B cell (primary cell): ENCODE measurements around the gene SRP54. TPM values are rescaled to one million over a fixed set of nuclear protein-coding genes. Genes with fewer than 3 reads are reported as not detected.

ENCODE experiments used
- ATAC-seq: fragments of 200-7000 bp; cut with Tn5 transposase; one replicate; pipeline ENCODE4 v1.10.0; 2021; ENCODE audit warnings: low read depth, mild to moderate bottlenecking, moderate number of reproducible peaks, moderate library complexity
- CTCF ChIA-PET: fragments of 350-600 bp; sonication (Branson Sonifier 250); formaldehyde crosslinking; loops from one replicate; lab custom pipeline; 2021; ENCODE audit warnings: antibody characterized with exemption, inconsistent platforms; lab: Charles Lee
- POLR2A ChIA-PET: fragments of 350-600 bp; sonication (Branson Sonifier 250); formaldehyde crosslinking; loops from one replicate; lab custom pipeline; 2021; ENCODE audit warnings: antibody characterized with exemption; lab: Charles Lee
- DNase-seq: peaks from one replicate; pipeline ENCODE4 v3.0.0; 2013
- H2AFZ ChIP-seq: 2 replicates; pipeline ENCODE4 v1.6.1; 2012; ENCODE audit warnings: mild to moderate bottlenecking, low read depth, low read length; ENCODE audit not compliant: insufficient read depth, poor library complexity, severe bottlenecking
- H3K27ac ChIP-seq, 2 donors: 1 replicate in 1 of 2; 2 replicates in 1 of 2; pipeline ENCODE4 v1.5.1; 2012 to 2013; ENCODE audit warnings: low read length in 2 of 2, mild to moderate bottlenecking in 2 of 2, moderate library complexity in 1 of 2
- H3K27me3 ChIP-seq, 4 experiments: fragments of 200-600 bp in 1 of 4; sonication (generic) in 1 of 4; replicated peaks in 1 of 4; 1 replicate in 2 of 4; 2 replicates in 2 of 4; pipeline versions ENCODE4 v1.6.1 to v1.7.0; 2013 to 2016; ENCODE audit warnings: low read length in 3 of 4, mild to moderate bottlenecking in 2 of 4, mixed read lengths in 1 of 4, moderate library complexity in 1 of 4; ENCODE audit not compliant: insufficient read depth in 4 of 4, control insufficient read depth in 3 of 4; ENCODE audit errors: control extremely low read depth in 1 of 4
- H3K36me3 ChIP-seq, 2 experiments: replicated peaks in 1 of 2; 1 replicate in 1 of 2; 2 replicates in 1 of 2; pipeline versions ENCODE4 v1.6.1 to v1.7.1; 2013; ENCODE audit warnings: low read length in 1 of 2; ENCODE audit not compliant: insufficient read depth in 2 of 2, control insufficient read depth in 1 of 2; ENCODE audit errors: control extremely low read depth in 1 of 2, extremely low read depth in 1 of 2
- H3K4me1 ChIP-seq, 2 donors: fragments of 200-600 bp in 1 of 2; sonication (generic) in 1 of 2; 1 replicate in 1 of 2; 2 replicates in 1 of 2; pipeline versions ENCODE4 v1.5.1 to v1.6.1; 2013 to 2017; ENCODE audit warnings: low read length in 2 of 2; ENCODE audit not compliant: control insufficient read depth in 2 of 2, insufficient read depth in 2 of 2
- H3K4me2 ChIP-seq: replicated peaks from 2 replicates; pipeline ENCODE3; 2012; ENCODE audit warnings: mild to moderate bottlenecking, low read depth, low read length; ENCODE audit not compliant: poor library complexity, severe bottlenecking
- H3K4me3 ChIP-seq, 5 experiments: fragments of 200-600 bp in 1 of 5; sonication (generic) in 1 of 5; 1 replicate in 3 of 5; 2 replicates in 2 of 5; pipeline versions ENCODE4 v1.5.1 to v1.7.0; 2011 to 2016; ENCODE audit warnings: low read length in 4 of 5, mild to moderate bottlenecking in 4 of 5, low read depth in 2 of 5, control low read depth in 1 of 5, moderate library complexity in 1 of 5; ENCODE audit not compliant: insufficient read depth in 1 of 5; ENCODE audit errors: control extremely low read depth in 1 of 5, extremely low read depth in 1 of 5
- H3K79me2 ChIP-seq: fragments of 200-600 bp; sonication (generic); one replicate; pipeline ENCODE4 v1.6.0; 2016; ENCODE audit warnings: low read length; ENCODE audit not compliant: control insufficient read depth, insufficient read depth
- H3K9ac ChIP-seq: fragments of 200-600 bp; sonication (generic); 2 replicates; pipeline ENCODE4 v1.6.1; 2017; ENCODE audit warnings: mild to moderate bottlenecking, low read length, moderate library complexity
- H3K9me3 ChIP-seq, 3 donors: one replicate each; pipeline versions ENCODE4 v1.6.1 to v1.7.1; 2013; ENCODE audit warnings: low read length in 2 of 3; ENCODE audit not compliant: control insufficient read depth in 2 of 3, insufficient read depth in 1 of 3; ENCODE audit errors: control extremely low read depth in 1 of 3
- H4K20me1 ChIP-seq: 2 replicates; pipeline ENCODE4 v1.6.0; 2012; ENCODE audit warnings: mild to moderate bottlenecking, low read length; ENCODE audit not compliant: insufficient read depth, control insufficient read depth, poor library complexity, severe bottlenecking
- H3K27ac Mint-ChIP-seq: one replicate; pipeline ENCODE4 v1.8.0; 2021; ENCODE audit warnings: mixed read lengths
- H3K27me3 Mint-ChIP-seq: one replicate; pipeline ENCODE4 v1.8.0; 2021; ENCODE audit warnings: mixed read lengths
- H3K4me1 Mint-ChIP-seq: one replicate; pipeline ENCODE4 v1.8.0; 2021; ENCODE audit warnings: mixed read lengths
- H3K4me3 Mint-ChIP-seq: one replicate; pipeline ENCODE4 v1.8.0; 2021; ENCODE audit warnings: mixed read lengths
- H3K9me3 Mint-ChIP-seq: one replicate; pipeline ENCODE4 v1.8.0; 2022; ENCODE audit warnings: mixed read lengths; ENCODE audit not compliant: insufficient read depth
- EZH2 ChIP-seq: IDR thresholded peaks from 2 replicates; pipeline ENCODE4 v1.6.1; 2012; ENCODE audit warnings: borderline replicate concordance, low read depth, mild to moderate bottlenecking, moderate library complexity, low read length; ENCODE audit not compliant: insufficient read depth, poor library complexity, severe bottlenecking
- WGBS: methylation state at CpG from one replicate; pipeline ENCODE4 v1.1.5; 2013; ENCODE audit warnings: missing lambda C conversion rate; ENCODE audit not compliant: insufficient coverage; 5-methylcytosine and 5-hydroxymethylcytosine counted together
- intact Hi-C: fragments of 100-400 bp; cut with micrococcal nuclease; formaldehyde crosslinking; loops from one replicate; pipeline ENCODE4 v1.10.0; 2022
- polyA plus RNA-seq: library from polyadenylated mRNA; depleted of rRNA; stranded (reverse); fragments of >200 nt; gene quantifications from 2 replicates; pipeline ENCODE4 v1.2.3, GENCODE V29; 2012
- total RNA-seq, 2 donors: library from RNA; stranded (reverse); fragments of 120-200 nt in 1 of 2; gene quantifications; 1 replicate in 1 of 2; 2 replicates in 1 of 2; pipeline versions ENCODE4 v1.2.3 to v1.2.4, GENCODE V29; 2013 to 2022
- TF ChIP-seq, protein P1 (sequence below): fragments of 200-600 bp; IDR thresholded peaks from one replicate; pipeline ENCODE4 v1.8.0; 2022; ENCODE audit warnings: antibody characterized with exemption, mild to moderate bottlenecking

Gene SRP54
- total and polyA plus RNA-seq, 2 donors (not counting 1 experiment from before 2014, with no cell fraction given): 18.4 to 54.9 TPM

DNA sequence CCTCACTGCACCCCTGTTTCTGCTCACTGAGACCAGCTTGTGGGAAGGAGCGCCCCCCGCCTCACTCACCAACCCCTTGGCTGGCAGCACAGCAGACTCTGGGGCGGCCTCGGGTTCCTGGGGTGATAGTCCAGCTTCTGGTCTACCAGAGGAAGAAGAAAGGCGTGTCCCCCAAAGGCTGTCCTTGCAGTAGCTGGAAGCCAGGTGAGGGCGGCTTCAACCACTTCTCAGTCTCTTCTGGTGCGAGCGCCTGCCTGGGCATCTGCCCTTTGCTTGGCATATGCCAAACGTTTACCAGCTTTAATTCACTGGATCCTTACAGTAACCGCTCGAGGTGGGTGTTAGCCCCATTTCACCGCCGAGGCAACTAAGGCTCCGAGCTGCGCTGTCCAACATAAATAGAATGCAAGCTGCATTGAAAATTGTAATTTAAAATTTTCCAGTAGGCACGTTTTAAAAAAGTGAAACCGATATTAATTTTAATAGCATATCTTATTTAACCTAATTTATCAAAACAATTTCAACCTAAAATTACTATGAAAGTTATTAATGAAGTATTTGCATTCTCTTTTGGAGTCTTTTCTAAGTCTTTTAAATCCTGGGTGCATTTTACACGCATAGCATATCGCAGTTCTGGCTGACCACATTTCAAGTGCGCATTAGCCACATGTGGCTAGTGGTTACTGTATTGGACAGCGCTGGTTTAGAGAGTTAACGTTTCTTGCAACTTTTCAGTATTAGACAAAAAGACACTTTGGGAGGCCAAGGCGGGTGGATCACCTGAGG lies 64.2 kb downstream of the SRP54 start:
- POLR2A ChIA-PET: interaction anchor here (0.6 to 2.2 kb wide), 7 partner anchors 64 to 985 kb away, joined by 4 to 22 read pairs (median 6); partner anchors contain the start of genes BAZ1A, NFKBIA, PPP2R3C and PRORP
- Histone ChIP-seq H3K4me3 (peak overlapping the region; percentile 68 to 97 (median 78)), H3K27me3 (no peaks in the 10 kb centered on the region), H3K9ac (peak overlapping the region; percentile 97), H2AFZ (peak overlapping the region; percentile 79), H3K36me3 (peaks cover 0 to 7% of the 10 kb centered on the region in 2 experiments), H3K79me2 (peaks cover 29% of the 10 kb centered on the region), H3K4me2 (peak overlapping the region; percentile 91), H3K4me1 (peaks cover 11 to 15% of the 10 kb centered on the region in 2 donors), H4K20me1 (no peaks in the 10 kb centered on the region), H3K9me3 (no peaks in the 10 kb centered on the region), H3K27ac (peak overlapping the region; percentile 93 to 96)
- 11% methylated on average over 11 of the region's 23 CpGs for WGBS
- TF ChIP-seq, protein P1, sequence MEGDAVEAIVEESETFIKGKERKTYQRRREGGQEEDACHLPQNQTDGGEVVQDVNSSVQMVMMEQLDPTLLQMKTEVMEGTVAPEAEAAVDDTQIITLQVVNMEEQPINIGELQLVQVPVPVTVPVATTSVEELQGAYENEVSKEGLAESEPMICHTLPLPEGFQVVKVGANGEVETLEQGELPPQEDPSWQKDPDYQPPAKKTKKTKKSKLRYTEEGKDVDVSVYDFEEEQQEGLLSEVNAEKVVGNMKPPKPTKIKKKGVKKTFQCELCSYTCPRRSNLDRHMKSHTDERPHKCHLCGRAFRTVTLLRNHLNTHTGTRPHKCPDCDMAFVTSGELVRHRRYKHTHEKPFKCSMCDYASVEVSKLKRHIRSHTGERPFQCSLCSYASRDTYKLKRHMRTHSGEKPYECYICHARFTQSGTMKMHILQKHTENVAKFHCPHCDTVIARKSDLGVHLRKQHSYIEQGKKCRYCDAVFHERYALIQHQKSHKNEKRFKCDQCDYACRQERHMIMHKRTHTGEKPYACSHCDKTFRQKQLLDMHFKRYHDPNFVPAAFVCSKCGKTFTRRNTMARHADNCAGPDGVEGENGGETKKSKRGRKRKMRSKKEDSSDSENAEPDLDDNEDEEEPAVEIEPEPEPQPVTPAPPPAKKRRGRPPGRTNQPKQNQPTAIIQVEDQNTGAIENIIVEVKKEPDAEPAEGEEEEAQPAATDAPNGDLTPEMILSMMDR: no peak
- no peak for TF ChIP-seq EZH2
- DNase-seq: no peak
- H3K4me1 Mint-ChIP-seq: peaks cover 26% of the 10 kb centered on the region
- peak overlapping the region; percentile 87 for H3K4me3 Mint-ChIP-seq
- peak; percentile 6 for ATAC-seq
- H3K27me3 Mint-ChIP-seq: no peaks in the 10 kb centered on the region
- intact Hi-C loops: loop anchor here (1.0 to 10.0 kb wide), 12 partner anchors 65 to 1275 kb away; partner anchors contain the start of genes BRMS1L, CFL2, EAPP and INSM2
- no peaks in the 10 kb centered on the region for H3K9me3 Mint-ChIP-seq
- H3K27ac Mint-ChIP-seq: peak overlapping the region; percentile 95
- CTCF ChIA-PET: interaction anchor here (1.0 to 2.3 kb wide), 4 partner anchors 10 to 374 kb away, joined by 3 to 15 read pairs (median 4); partner anchors contain the start of gene SRP54
